Stimulated activated CD4-positive, alpha-beta T cell treated with anti-CD3 and anti-CD28 coated beads, Interleukin-1b, Interleukin-23, amount 100 ng/mL, for 48 hours (primary cell): ENCODE results near the gene KCNH1.

Experiments
- DNase-seq: peaks from one replicate; pipeline ENCODE4 v3.0.0-alpha.2; 2020

The KCNH1 gene

GRCh38 chr1:210705086-210705485 is 428.9 kb downstream of the KCNH1 start:
- DNase-seq, result no peak

- DNase-seq, result no peak
Measured at GRCh38 chr1:210703593-210703992, 430.4 kb downstream of the KCNH1 start.

GRCh38 chr1:210702506-210702905 is 431.4 kb downstream of the KCNH1 start:
- DNase-seq, result no peak

GRCh38 chr1:210700511-210700910 is 433.4 kb downstream of the KCNH1 start:
- DNase-seq, result no peak

GRCh38 chr1:210700083-210700482 is 433.9 kb downstream of the KCNH1 start:
- no peak for DNase-seq

GRCh38 chr1:210698661-210699060 is 435.3 kb downstream of the KCNH1 start:
- no peak for DNase-seq

- DNase-seq, result no peak
Measured at GRCh38 chr1:210697185-210697584, 436.8 kb downstream of the KCNH1 start.

- no peak for DNase-seq
Measured at GRCh38 chr1:210696709-210697108, 437.2 kb downstream of the KCNH1 start.

- DNase-seq, result no peak
Measured at GRCh38 chr1:210695026-210695425, 438.9 kb downstream of the KCNH1 start.

GRCh38 chr1:210692796-210693195 is 441.2 kb downstream of the KCNH1 start:
- DNase-seq, result no peak

- no peak for DNase-seq
Measured at GRCh38 chr1:210691039-210691610, 442.8 kb downstream of the KCNH1 start.

- no peak for DNase-seq
Measured at GRCh38 chr1:210690236-210690635, 443.7 kb downstream of the KCNH1 start.

- no peak for DNase-seq
Measured at GRCh38 chr1:210689826-210690225, 444.1 kb downstream of the KCNH1 start.

- DNase-seq, result no peak
Measured at GRCh38 chr1:210688512-210689234, 445.3 kb downstream of the KCNH1 start.

GRCh38 chr1:210687582-210688279 is 446.2 kb downstream of the KCNH1 start:
- DNase-seq, result no peak

- no peak for DNase-seq
Measured at GRCh38 chr1:210686841-210687240, 447.1 kb downstream of the KCNH1 start.

GRCh38 chr1:210685295-210685650 is 448.7 kb downstream of the KCNH1 start:
- DNase-seq, result no peak

- no peak for DNase-seq
Measured at GRCh38 chr1:210684466-210685294, 449.3 kb downstream of the KCNH1 start.

- no peak for DNase-seq
Measured at GRCh38 chr1:210683403-210684047, 450.4 kb downstream of the KCNH1 start.

GRCh38 chr1:210681158-210681557 is 452.8 kb downstream of the KCNH1 start:
- DNase-seq, result no peak

GRCh38 chr1:210678306-210678705 is 455.6 kb downstream of the KCNH1 start:
- no peak for DNase-seq

GRCh38 chr1:210677533-210677932 is 456.4 kb downstream of the KCNH1 start:
- DNase-seq, result no peak

GRCh38 chr1:210676539-210676938 is 457.4 kb downstream of the KCNH1 start:
- no peak for DNase-seq
